SK-N-SH treated with all-trans-retinoic acid at 6 μM for 48 hours (cell line): ENCODE data around the gene TENT5D.
"Not testable (repeated sequence)": the region's sequence is repeated elsewhere in the genome, so short reads cannot be mapped to it uniquely, and the experiment has no call there.

ENCODE experiments used
- ATAC-seq: fragments of 200-7000 bp; cut with Tn5 transposase; 3 replicates; pipeline ENCODE4 v1.9.1; 2020; ENCODE audit warnings: mild to moderate bottlenecking, moderate library complexity
- ARNTL ChIP-seq: fragments of 450-650 bp; formaldehyde crosslinking; IDR thresholded peaks from 2 replicates; pipeline ENCODE4 v1.5.0; 2020; ENCODE audit warnings: low read depth, mild to moderate bottlenecking, moderate library complexity, borderline replicate concordance
- BACH2 ChIP-seq: fragments of 250-450 bp; sonication (Bioruptor Pico); IDR thresholded peaks from 2 replicates; pipeline ENCODE4 v1.9.0; 2021; ENCODE audit warnings: mild to moderate bottlenecking, borderline replicate concordance
- CREB5 ChIP-seq: fragments of 250-450 bp; sonication (Bioruptor Pico); IDR thresholded peaks from 2 replicates; pipeline ENCODE4 v1.5.1; 2020; ENCODE audit warnings: low read depth, mild to moderate bottlenecking, moderate library complexity
- CSDC2 ChIP-seq: fragments of 250-450 bp; sonication (Bioruptor Pico); IDR thresholded peaks from 2 replicates; pipeline ENCODE4 v1.5.0; 2020; ENCODE audit warnings: mild to moderate bottlenecking, moderate library complexity
- CSRNP3 ChIP-seq: fragments of 250-450 bp; sonication (Bioruptor Pico); IDR thresholded peaks from 2 replicates; pipeline ENCODE4 v1.5.1; 2021; ENCODE audit warnings: mild to moderate bottlenecking, moderate library complexity
- ESRRG ChIP-seq: fragments of 250-450 bp; sonication (Bioruptor Pico); IDR thresholded peaks from 2 replicates; pipeline ENCODE4 v1.6.1; 2021; ENCODE audit warnings: mild to moderate bottlenecking
- GLIS3 ChIP-seq: fragments of 250-450 bp; sonication (Bioruptor Pico); IDR thresholded peaks from 2 replicates; pipeline ENCODE4 v1.5.0; 2020; ENCODE audit warnings: mild to moderate bottlenecking, moderate library complexity
- ISL1 ChIP-seq: fragments of 250-450 bp; sonication (Bioruptor Pico); IDR thresholded peaks from 2 replicates; pipeline ENCODE4 v2.1.2; 2022; ENCODE audit warnings: mild to moderate bottlenecking, moderate library complexity
- OSR1 ChIP-seq: fragments of 250-450 bp; sonication (Bioruptor Pico); IDR thresholded peaks from 2 replicates; pipeline ENCODE4 v1.8.0; 2022; ENCODE audit warnings: moderate library complexity, mild to moderate bottlenecking, inconsistent platforms
- PATZ1 ChIP-seq: fragments of 250-450 bp; sonication (Bioruptor Pico); IDR thresholded peaks from 2 replicates; pipeline ENCODE4 v1.8.0; 2020; ENCODE audit warnings: mild to moderate bottlenecking, moderate library complexity, borderline replicate concordance
- POU6F1 ChIP-seq: fragments of 250-450 bp; sonication (Bioruptor Pico); IDR thresholded peaks from 2 replicates; pipeline ENCODE4 v1.8.0; 2021; ENCODE audit warnings: low read depth, mild to moderate bottlenecking, moderate library complexity, borderline replicate concordance
- PPARA ChIP-seq: fragments of 250-450 bp; sonication (Bioruptor Pico); IDR thresholded peaks from 2 replicates; pipeline ENCODE4 v1.5.0; 2020; ENCODE audit warnings: mild to moderate bottlenecking, borderline replicate concordance
- RARB ChIP-seq: fragments of 250-450 bp; sonication (Bioruptor Pico); IDR thresholded peaks from 2 replicates; pipeline ENCODE4 v1.8.0; 2021; ENCODE audit warnings: mild to moderate bottlenecking, moderate library complexity
- TCF4 ChIP-seq: fragments of 250-450 bp; sonication (Bioruptor Pico); IDR thresholded peaks from 2 replicates; pipeline ENCODE4 v1.8.0; 2021; ENCODE audit warnings: mild to moderate bottlenecking, moderate library complexity, borderline replicate concordance
- TOX ChIP-seq: fragments of 250-450 bp; sonication (Bioruptor Pico); IDR thresholded peaks from 2 replicates; pipeline ENCODE4 v1.8.0; 2021; ENCODE audit warnings: mild to moderate bottlenecking, moderate library complexity, borderline replicate concordance
- TSHZ2 ChIP-seq: fragments of 250-450 bp; sonication (Bioruptor Pico); IDR thresholded peaks from 2 replicates; pipeline ENCODE4 v1.5.0; 2020; ENCODE audit warnings: mild to moderate bottlenecking, moderate library complexity
- ZC3H10 ChIP-seq: fragments of 250-450 bp; sonication (Bioruptor Pico); IDR thresholded peaks from 2 replicates; pipeline ENCODE4 v1.5.1; 2021; ENCODE audit warnings: mild to moderate bottlenecking, moderate library complexity
- ZFP3 ChIP-seq: fragments of 250-450 bp; sonication (Bioruptor Pico); IDR thresholded peaks from 2 replicates; pipeline ENCODE4 v1.5.0; 2020; ENCODE audit warnings: mild to moderate bottlenecking, moderate library complexity
- ZFP30 ChIP-seq: fragments of 450-650 bp; formaldehyde crosslinking; IDR thresholded peaks from 2 replicates; pipeline ENCODE4 v1.5.0; 2022; ENCODE audit warnings: mild to moderate bottlenecking, moderate library complexity
- ZNF70 ChIP-seq: fragments of 450-650 bp; formaldehyde crosslinking; IDR thresholded peaks from 2 replicates; pipeline ENCODE4 v1.5.0; 2020; ENCODE audit warnings: mild to moderate bottlenecking, moderate library complexity
- ZNF8 ChIP-seq: fragments of 450-650 bp; formaldehyde crosslinking; IDR thresholded peaks from 2 replicates; pipeline ENCODE4 v1.5.0; 2020; ENCODE audit warnings: mild to moderate bottlenecking, moderate library complexity

Gene TENT5D

GRCh38 chrX:80420147-80420546, at the start of gene TENT5D:
Gene TENT5D (plus strand): TSS chrX:80420447. CDS start chrX:80442540, 22,093 bp downstream.
- no peak for ATAC-seq
- TF ChIP-seq TOX (no peak), CSDC2 (CRISPR knock-in tag) (no peak), ISL1 (CRISPR knock-in tag) (no peak), CSRNP3 (CRISPR knock-in tag) (no peak), ZNF70 (CRISPR knock-in tag) (no peak), ZFP30 (CRISPR knock-in tag) (no peak), ESRRG (CRISPR knock-in tag) (no peak), CREB5 (CRISPR knock-in tag) (no peak), PATZ1 (CRISPR knock-in tag) (no peak), POU6F1 (no peak), ZNF8 (CRISPR knock-in tag) (no peak), ARNTL (CRISPR knock-in tag) (no peak), RARB (CRISPR knock-in tag) (no peak), OSR1 (no peak), TSHZ2 (CRISPR knock-in tag) (no peak), TCF4 (CRISPR knock-in tag) (no peak), BACH2 (CRISPR knock-in tag) (no peak), PPARA (CRISPR knock-in tag) (no peak), ZFP3 (CRISPR knock-in tag) (no peak)

- ATAC-seq, result not testable (repeated sequence)
Measured at GRCh38 chrX:80385651-80386050, 34.6 kb upstream of the TENT5D start.

- TF ChIP-seq GLIS3 (CRISPR knock-in tag) (no peak), PPARA (CRISPR knock-in tag) (no peak), POU6F1 (no peak), ZC3H10 (CRISPR knock-in tag) (no peak), CREB5 (CRISPR knock-in tag) (no peak), OSR1 (no peak), ISL1 (CRISPR knock-in tag) (no peak), ESRRG (CRISPR knock-in tag) (no peak), RARB (CRISPR knock-in tag) (no peak), PATZ1 (CRISPR knock-in tag) (no peak), ZFP3 (CRISPR knock-in tag) (no peak), CSRNP3 (CRISPR knock-in tag) (no peak), ZNF70 (CRISPR knock-in tag) (no peak), TCF4 (CRISPR knock-in tag) (no peak), ZFP30 (CRISPR knock-in tag) (no peak), ARNTL (CRISPR knock-in tag) (no peak), ZNF8 (CRISPR knock-in tag) (no peak)
- no peak for ATAC-seq
Measured at GRCh38 chrX:80388206-80388605, 32.0 kb upstream of the TENT5D start.
